Measurements from ENCODE around the gene TMSB4X.

The TMSB4X gene

DNA sequence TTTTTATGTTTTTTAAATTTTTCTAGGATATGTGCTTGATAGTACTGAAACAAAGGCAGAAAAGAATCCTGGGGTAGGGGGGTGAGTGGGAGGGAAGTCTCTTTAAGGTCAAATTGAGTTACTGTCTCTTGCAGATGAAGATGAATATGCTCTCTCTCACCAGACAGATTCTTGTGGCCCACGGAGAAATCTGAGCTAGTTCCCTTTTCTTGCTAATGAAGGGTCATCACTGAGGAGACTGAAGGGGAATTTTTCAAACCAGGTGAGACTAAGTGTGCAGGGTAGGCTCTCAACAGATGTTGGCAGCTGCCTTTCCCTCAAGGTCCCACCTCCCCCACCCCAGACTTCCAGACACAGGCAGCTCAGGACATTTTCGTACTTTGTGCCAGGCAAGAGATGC lies 48.0 kb downstream of the TMSB4X start:
- ATAC-seq: peak; percentile 70
- no peak for TF ChIP-seq ZFP30 (CRISPR knock-in tag; IDR thresholded peaks at IDR 0.05)
- TF ChIP-seq ISL1 (CRISPR knock-in tag; IDR thresholded peaks at IDR 0.05): 0 out of 2 replicates have a peak, but pooled peaks have one; percentile 42

DNA sequence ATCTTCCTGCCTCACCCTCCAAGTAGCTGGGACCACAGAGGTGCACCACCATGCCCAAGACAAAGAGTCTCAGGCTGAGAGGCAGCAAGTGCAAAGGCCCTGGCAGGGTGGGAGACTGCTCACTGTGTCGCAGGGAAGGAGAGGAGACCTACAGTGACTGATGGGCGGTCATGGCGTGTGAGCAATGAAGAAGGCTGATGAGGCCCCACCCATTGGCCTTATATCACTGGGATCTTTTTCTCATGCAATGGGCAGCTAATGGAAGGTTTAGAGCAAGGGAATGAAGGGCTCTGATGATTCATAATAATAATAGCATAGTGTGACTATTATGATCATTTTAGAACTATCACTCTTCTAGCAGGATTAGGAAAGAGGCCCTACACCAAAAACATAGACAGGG lies 48.7 kb downstream of the TMSB4X start:
- TF ChIP-seq ISL1 (CRISPR knock-in tag; IDR thresholded peaks at IDR 0.05): no peak
- no peak for TF ChIP-seq BACH2 (CRISPR knock-in tag; IDR thresholded peaks at IDR 0.05; ENCODE audit: borderline replicate concordance)

DNA sequence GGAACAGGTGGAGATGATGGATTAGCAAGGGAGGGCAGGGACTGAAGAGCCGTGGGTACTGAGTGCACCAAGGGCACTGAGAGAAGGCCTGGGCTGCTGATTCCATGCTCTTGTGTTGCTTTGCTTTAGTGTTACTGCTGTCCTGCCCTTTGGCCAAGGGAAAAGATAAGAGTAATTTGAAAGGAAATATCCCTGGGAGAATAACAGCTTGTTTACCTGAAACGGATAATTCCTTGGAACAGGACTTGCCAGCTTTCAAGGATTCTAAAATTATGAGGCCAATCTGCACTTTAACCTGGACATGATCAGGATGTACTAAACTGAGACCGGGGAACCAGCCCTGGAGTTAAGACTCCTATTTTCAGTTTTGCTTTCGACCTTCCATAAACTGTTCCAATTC lies 49.1 kb downstream of the TMSB4X start:
- ATAC-seq: no peak
- TF ChIP-seq TOX (CRISPR knock-in tag; IDR thresholded peaks at IDR 0.05; ENCODE audit: borderline replicate concordance): no peak
- no peak for TF ChIP-seq ZNF8 (CRISPR knock-in tag; IDR thresholded peaks at IDR 0.05)
- no peak for TF ChIP-seq ISL1 (CRISPR knock-in tag; IDR thresholded peaks at IDR 0.05)
- TF ChIP-seq, protein P1, sequence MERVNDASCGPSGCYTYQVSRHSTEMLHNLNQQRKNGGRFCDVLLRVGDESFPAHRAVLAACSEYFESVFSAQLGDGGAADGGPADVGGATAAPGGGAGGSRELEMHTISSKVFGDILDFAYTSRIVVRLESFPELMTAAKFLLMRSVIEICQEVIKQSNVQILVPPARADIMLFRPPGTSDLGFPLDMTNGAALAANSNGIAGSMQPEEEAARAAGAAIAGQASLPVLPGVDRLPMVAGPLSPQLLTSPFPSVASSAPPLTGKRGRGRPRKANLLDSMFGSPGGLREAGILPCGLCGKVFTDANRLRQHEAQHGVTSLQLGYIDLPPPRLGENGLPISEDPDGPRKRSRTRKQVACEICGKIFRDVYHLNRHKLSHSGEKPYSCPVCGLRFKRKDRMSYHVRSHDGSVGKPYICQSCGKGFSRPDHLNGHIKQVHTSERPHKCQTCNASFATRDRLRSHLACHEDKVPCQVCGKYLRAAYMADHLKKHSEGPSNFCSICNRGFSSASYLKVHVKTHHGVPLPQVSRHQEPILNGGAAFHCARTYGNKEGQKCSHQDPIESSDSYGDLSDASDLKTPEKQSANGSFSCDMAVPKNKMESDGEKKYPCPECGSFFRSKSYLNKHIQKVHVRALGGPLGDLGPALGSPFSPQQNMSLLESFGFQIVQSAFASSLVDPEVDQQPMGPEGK (CRISPR knock-in tag; IDR thresholded peaks at IDR 0.05; ENCODE audit: borderline replicate concordance): no peak
- no peak for TF ChIP-seq PPARA (CRISPR knock-in tag; IDR thresholded peaks at IDR 0.05; ENCODE audit: borderline replicate concordance)
- no peak for TF ChIP-seq RARB (CRISPR knock-in tag; IDR thresholded peaks at IDR 0.05)
- no peak for TF ChIP-seq ZC3H10 (CRISPR knock-in tag; IDR thresholded peaks at IDR 0.05)
- TF ChIP-seq ZFP30 (CRISPR knock-in tag; IDR thresholded peaks at IDR 0.05): no peak
- no peak for TF ChIP-seq ZNF565 (CRISPR knock-in tag; conservative IDR thresholded peaks at IDR 0.05; ENCODE audit: low read depth)
- no peak for TF ChIP-seq TCF4 (CRISPR knock-in tag; IDR thresholded peaks at IDR 0.05; ENCODE audit: borderline replicate concordance)
- TF ChIP-seq OSR1 (CRISPR knock-in tag; IDR thresholded peaks at IDR 0.05): no peak
- TF ChIP-seq GLIS3 (CRISPR knock-in tag; IDR thresholded peaks at IDR 0.05): no peak
- no peak for TF ChIP-seq SNAI2 (CRISPR knock-in tag; IDR thresholded peaks at IDR 0.05)
- TF ChIP-seq, protein P2, sequence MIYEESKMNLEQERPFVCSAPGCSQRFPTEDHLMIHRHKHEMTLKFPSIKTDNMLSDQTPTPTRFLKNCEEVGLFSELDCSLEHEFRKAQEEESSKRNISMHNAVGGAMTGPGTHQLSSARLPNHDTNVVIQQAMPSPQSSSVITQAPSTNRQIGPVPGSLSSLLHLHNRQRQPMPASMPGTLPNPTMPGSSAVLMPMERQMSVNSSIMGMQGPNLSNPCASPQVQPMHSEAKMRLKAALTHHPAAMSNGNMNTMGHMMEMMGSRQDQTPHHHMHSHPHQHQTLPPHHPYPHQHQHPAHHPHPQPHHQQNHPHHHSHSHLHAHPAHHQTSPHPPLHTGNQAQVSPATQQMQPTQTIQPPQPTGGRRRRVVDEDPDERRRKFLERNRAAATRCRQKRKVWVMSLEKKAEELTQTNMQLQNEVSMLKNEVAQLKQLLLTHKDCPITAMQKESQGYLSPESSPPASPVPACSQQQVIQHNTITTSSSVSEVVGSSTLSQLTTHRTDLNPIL (CRISPR knock-in tag; IDR thresholded peaks at IDR 0.05; ENCODE audit: low read depth): no peak
- no peak for TF ChIP-seq ESRRG (CRISPR knock-in tag; IDR thresholded peaks at IDR 0.05)
- TF ChIP-seq ZFP3 (CRISPR knock-in tag; IDR thresholded peaks at IDR 0.05): no peak
- TF ChIP-seq, protein P3, sequence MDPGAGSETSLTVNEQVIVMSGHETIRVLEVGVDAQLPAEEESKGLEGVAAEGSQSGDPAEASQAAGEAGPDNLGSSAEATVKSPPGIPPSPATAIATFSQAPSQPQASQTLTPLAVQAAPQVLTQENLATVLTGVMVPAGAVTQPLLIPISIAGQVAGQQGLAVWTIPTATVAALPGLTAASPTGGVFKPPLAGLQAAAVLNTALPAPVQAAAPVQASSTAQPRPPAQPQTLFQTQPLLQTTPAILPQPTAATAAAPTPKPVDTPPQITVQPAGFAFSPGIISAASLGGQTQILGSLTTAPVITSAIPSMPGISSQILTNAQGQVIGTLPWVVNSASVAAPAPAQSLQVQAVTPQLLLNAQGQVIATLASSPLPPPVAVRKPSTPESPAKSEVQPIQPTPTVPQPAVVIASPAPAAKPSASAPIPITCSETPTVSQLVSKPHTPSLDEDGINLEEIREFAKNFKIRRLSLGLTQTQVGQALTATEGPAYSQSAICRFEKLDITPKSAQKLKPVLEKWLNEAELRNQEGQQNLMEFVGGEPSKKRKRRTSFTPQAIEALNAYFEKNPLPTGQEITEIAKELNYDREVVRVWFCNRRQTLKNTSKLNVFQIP (CRISPR knock-in tag; IDR thresholded peaks at IDR 0.05; ENCODE audit: borderline replicate concordance, low read depth): no peak
- TF ChIP-seq BACH2 (CRISPR knock-in tag; IDR thresholded peaks at IDR 0.05; ENCODE audit: borderline replicate concordance): no peak

More for the DNA sequence above, 48.7 kb downstream of the TMSB4X start:
- ATAC-seq: no peak

DNA sequence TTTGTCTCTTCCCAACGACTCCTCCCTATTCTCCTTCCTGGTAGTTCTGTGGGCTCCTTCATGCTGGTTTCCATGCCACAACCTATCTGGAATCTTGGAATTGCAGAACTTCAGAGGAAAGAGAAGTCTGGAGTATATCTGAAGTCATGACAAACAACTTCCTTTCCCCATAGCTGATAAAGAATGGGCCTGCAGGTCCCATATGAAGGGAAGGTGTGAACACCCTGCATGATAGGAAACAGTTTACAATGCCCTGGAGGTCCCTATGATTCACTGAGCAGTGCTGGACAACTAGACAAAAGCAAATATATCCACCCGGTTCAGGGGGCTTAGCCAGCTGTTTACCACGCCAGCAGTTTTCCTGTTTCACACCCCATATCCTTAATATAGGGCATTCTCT lies 50.1 kb downstream of the TMSB4X start:
- ATAC-seq: no peak
- TF ChIP-seq, protein P4, sequence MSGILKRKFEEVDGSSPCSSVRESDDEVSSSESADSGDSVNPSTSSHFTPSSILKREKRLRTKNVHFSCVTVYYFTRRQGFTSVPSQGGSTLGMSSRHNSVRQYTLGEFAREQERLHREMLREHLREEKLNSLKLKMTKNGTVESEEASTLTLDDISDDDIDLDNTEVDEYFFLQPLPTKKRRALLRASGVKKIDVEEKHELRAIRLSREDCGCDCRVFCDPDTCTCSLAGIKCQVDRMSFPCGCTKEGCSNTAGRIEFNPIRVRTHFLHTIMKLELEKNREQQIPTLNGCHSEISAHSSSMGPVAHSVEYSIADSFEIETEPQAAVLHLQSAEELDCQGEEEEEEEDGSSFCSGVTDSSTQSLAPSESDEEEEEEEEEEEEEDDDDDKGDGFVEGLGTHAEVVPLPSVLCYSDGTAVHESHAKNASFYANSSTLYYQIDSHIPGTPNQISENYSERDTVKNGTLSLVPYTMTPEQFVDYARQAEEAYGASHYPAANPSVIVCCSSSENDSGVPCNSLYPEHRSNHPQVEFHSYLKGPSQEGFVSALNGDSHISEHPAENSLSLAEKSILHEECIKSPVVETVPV (CRISPR knock-in tag; IDR thresholded peaks at IDR 0.05): no peak
- TF ChIP-seq, protein P2 (CRISPR knock-in tag; IDR thresholded peaks at IDR 0.05; ENCODE audit: low read depth): no peak
- TF ChIP-seq ZFP3 (CRISPR knock-in tag; IDR thresholded peaks at IDR 0.05): no peak
- no peak for TF ChIP-seq PPARA (CRISPR knock-in tag; IDR thresholded peaks at IDR 0.05; ENCODE audit: borderline replicate concordance)
- TF ChIP-seq, protein P3 (CRISPR knock-in tag; IDR thresholded peaks at IDR 0.05; ENCODE audit: borderline replicate concordance, low read depth): no peak
- TF ChIP-seq, protein P5, sequence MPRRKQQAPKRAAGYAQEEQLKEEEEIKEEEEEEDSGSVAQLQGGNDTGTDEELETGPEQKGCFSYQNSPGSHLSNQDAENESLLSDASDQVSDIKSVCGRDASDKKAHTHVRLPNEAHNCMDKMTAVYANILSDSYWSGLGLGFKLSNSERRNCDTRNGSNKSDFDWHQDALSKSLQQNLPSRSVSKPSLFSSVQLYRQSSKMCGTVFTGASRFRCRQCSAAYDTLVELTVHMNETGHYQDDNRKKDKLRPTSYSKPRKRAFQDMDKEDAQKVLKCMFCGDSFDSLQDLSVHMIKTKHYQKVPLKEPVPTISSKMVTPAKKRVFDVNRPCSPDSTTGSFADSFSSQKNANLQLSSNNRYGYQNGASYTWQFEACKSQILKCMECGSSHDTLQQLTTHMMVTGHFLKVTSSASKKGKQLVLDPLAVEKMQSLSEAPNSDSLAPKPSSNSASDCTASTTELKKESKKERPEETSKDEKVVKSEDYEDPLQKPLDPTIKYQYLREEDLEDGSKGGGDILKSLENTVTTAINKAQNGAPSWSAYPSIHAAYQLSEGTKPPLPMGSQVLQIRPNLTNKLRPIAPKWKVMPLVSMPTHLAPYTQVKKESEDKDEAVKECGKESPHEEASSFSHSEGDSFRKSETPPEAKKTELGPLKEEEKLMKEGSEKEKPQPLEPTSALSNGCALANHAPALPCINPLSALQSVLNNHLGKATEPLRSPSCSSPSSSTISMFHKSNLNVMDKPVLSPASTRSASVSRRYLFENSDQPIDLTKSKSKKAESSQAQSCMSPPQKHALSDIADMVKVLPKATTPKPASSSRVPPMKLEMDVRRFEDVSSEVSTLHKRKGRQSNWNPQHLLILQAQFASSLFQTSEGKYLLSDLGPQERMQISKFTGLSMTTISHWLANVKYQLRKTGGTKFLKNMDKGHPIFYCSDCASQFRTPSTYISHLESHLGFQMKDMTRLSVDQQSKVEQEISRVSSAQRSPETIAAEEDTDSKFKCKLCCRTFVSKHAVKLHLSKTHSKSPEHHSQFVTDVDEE (CRISPR knock-in tag; IDR thresholded peaks at IDR 0.05): no peak
- no peak for TF ChIP-seq ARNTL (CRISPR knock-in tag; IDR thresholded peaks at IDR 0.05; ENCODE audit: borderline replicate concordance, low read depth)
- TF ChIP-seq ZFP30 (CRISPR knock-in tag; IDR thresholded peaks at IDR 0.05): no peak
- TF ChIP-seq TOX (CRISPR knock-in tag; IDR thresholded peaks at IDR 0.05; ENCODE audit: borderline replicate concordance): no peak
- TF ChIP-seq, protein P1 (CRISPR knock-in tag; IDR thresholded peaks at IDR 0.05; ENCODE audit: borderline replicate concordance): no peak
- TF ChIP-seq GLIS3 (CRISPR knock-in tag; IDR thresholded peaks at IDR 0.05): no peak
- TF ChIP-seq ZC3H10 (CRISPR knock-in tag; IDR thresholded peaks at IDR 0.05): no peak
